Fibroblast of skin of scalp (primary cell): ENCODE data around the gene SCYL2.

Experiments
- DNase-seq: peaks from one replicate; pipeline ENCODE4 v3.0.0-alpha.2; 2013

SCYL2 gene

DNA sequence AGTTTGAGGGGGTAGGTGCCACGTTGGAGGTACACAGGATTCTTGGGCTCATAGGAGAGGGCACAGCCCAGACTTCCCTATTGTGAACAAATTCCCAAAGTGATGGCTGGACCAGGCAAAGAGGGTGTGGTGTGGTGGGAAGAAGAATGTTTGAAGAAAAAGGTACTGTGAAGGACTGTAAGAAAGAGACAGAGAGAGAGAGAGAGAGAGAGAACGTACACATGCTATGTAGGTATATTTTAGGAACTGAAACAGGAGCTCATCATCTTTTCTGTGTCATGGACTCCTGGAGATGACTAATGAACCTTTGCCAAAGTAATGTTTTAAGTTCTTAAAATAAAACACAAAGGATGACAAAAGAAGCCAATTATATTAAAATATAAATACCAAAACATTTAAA, 114.4 kb downstream of the SCYL2 start:
- no peak for DNase-seq

DNA sequence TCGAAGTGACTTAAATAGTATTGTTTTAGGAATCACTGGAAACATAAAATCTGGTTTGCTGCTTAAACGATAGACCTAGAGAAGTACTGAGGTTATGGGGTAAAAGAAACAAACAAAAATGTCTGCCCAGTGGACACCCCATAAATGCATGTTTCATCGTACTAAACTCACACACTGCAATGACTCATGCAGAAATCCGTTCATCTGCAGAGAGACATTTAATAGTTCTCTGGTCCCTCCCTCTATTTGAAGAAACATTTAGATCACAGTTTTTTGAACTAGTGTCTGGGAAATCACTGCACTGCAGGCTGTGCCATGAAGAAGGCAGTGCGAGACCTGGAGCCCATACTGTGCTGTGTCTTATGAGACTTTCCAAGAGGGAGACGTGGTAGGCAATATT, 115.4 kb downstream of the SCYL2 start:
- no peak for DNase-seq

DNA sequence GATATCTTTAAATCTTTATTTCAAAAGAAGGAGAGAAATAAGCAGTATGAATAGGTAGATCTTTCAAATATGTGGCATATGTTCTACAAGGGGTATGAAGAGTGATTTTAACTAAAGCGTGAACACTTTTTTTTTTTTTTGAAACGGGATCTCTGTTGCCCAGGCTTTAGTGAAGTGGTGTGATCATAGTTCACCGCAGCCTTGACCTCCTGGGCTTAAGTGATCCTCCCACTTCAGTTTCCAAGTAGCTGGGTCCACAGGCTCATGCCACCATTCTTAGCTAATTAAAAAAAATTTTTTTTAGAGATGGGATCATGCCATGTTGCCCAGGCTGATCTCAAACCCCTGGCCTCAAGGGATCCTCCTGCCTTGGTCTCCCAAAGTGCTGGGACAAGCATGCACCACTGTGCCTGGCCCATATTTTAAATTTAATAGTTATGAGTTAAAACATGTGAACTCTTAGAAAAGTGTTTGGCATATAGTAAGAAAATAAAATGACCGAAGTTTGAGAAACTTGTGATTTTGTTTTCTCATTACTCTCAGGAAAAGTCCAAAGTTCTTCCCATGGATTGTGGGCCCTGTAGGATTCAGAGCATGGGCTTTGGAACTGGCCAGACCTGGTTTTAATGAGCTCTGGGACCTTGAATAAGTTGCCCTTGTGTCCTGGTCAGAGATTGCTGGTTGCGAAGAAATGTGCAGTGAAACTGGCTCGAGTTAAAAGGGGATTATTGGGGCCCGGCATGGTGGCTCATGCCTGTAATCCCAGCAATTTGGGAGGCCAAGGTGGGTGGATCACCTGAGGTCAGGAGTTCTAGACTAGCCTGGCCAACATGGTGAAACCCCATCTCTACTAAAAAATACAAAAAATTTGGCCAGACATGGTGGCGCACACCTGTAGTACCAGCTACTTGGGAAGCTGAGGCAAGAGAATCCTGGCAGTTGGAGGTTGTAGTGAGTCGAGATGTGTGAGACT, 116.9 kb downstream of the SCYL2 start:
- no peak for DNase-seq

DNA sequence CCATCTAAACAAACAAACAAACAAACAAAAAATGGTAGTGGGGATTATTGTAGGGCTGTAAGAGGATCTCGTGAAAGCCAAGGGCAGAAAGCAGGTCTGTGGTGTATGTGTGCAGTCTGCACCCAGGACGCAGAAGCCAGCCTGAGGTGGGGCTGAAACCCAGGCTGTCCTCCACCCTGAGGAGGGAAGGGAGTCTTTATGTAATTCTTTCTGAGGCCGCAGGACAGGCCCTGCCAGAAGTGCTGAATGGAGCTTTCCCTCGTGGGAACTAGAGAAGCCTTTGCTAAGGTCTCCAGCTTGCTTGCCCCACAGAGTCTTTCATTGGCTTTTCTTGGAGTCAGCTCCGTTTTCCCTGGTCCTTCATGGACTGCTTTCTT, 117.6 kb downstream of the SCYL2 start:
- DNase-seq: no peak

DNA sequence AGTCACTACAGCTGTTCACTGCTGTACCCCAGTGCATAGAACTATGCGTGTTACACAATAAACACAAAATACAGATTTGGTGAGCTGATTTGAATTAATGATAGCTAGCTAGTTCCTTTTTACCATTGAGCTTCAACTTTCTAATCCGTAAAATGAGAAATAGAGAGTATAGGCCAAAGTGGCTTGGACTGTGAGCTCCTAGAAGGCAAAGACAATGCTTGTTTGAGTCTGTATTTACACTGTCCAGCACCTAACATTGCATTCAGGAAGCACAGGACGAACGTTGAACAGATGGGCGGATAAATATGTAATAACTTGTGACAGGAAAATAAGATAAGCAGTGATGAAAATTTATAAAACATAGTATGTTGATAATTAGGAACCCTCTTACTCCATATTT, 121.4 kb downstream of the SCYL2 start:
- DNase-seq: no peak
